ENCODE results near the gene ZNF780A. TPM values are rescaled to one million over a fixed set of nuclear protein-coding genes. Genes with fewer than 3 reads are reported as not detected.

ZNF780A gene
- 39.3 and 48.1 TPM in 2 replicates for polyA plus RNA-seq (2011; rRNA removed)
- polyA plus RNA-seq (2012; cell fraction: cytosol; rRNA removed): 18.2 and 22.6 TPM in 2 replicates
- 5.3 and 11.4 TPM in 2 replicates for polyA plus RNA-seq (2012; cell fraction: nucleus; rRNA removed)
- 32.8 to 37.9 TPM (median 35.4 TPM) in 3 replicates for polyA plus RNA-seq (2017; fragmentation: RNase III; extraction: RNeasy Plus Mini Kit Qiagen cat#74134 plus additional on column Dnase treatment)
- polyA minus RNA-seq (2011; rRNA and poly(A)+ RNA removed): 22.7 and 40.3 TPM in 2 replicates

GRCh38 chr19:40090241-40091204 lies at the start of gene ZNF780A:
Gene ZNF780A (minus strand): TSS chr19:40090943. CDS start chr19:40084753, 6,190 bp downstream.
- POLR2A ChIA-PET: interaction anchor here (0.6 to 1.5 kb wide), 10 partner anchors 25 to 277 kb away, joined by 3 to 8 read pairs (median 4); partner anchors contain the start of genes DYRK1B, MAP3K10, PSMC4 and ZNF546
- 2% methylated on average over 47 of the region's 47 CpGs for WGBS (ENCODE audit: missing lambda C conversion rate)
- Histone ChIP-seq H3K4me1 (peaks cover 6% of the 10 kb centered on the region; the same call in 2 of the 3 replicates), H3K9me3 (peaks cover 21% of the 10 kb centered on the region), H3K4me3 (peak within 1 kb of the TSS; percentile 67), H3K27ac (peak within 1 kb of the TSS; percentile 84 to 92), H3K4me2 (peak within 1 kb of the TSS; percentile 63)
- CTCF ChIA-PET: interaction anchor here (1.3 to 7.1 kb wide), 4 partner anchors 34 to 298 kb away, joined by 3 to 38 read pairs (median 5); partner anchors contain the start of genes PSMC4 and ZNF780B
- ATAC-seq (peak; percentile 96 to 98), DNase-seq (ENCODE audit: low read depth in 1 of 2, low spot score in 1 of 2) (peak; percentile 89 to 97), FAIRE-seq (peak; percentile 100)
- no peak for TF ChIP-seq RARB (CRISPR knock-in tag; IDR thresholded peaks at IDR 0.05)
- no peak for TF ChIP-seq CBX2 (IDR thresholded peaks at IDR 0.05; ENCODE audit: borderline replicate concordance, low read depth)
- TF ChIP-seq, protein P1, sequence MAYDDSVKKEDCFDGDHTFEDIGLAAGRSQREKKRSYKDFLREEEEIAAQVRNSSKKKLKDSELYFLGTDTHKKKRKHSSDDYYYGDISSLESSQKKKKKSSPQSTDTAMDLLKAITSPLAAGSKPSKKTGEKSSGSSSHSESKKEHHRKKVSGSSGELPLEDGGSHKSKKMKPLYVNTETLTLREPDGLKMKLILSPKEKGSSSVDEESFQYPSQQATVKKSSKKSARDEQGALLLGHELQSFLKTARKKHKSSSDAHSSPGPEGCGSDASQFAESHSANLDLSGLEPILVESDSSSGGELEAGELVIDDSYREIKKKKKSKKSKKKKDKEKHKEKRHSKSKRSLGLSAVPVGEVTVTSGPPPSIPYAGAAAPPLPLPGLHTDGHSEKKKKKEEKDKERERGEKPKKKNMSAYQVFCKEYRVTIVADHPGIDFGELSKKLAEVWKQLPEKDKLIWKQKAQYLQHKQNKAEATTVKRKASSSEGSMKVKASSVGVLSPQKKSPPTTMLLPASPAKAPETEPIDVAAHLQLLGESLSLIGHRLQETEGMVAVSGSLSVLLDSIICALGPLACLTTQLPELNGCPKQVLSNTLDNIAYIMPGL (CRISPR knock-in tag; IDR thresholded peaks at IDR 0.05; ENCODE audit: borderline replicate concordance): 0 out of 2 replicates have a peak, but pooled peaks have one; percentile 30
- TF ChIP-seq HOXB5 (CRISPR knock-in tag; IDR thresholded peaks at IDR 0.05): no peak
- TF ChIP-seq TFCP2L1 (CRISPR knock-in tag; IDR thresholded peaks at IDR 0.05): 0 out of 2 replicates have a peak, but pooled peaks have one; percentile 42
- no peak for TF ChIP-seq FOXS1 (CRISPR knock-in tag; IDR thresholded peaks at IDR 0.05)
- 0 out of 2 replicates have a peak, but pooled peaks have one; percentile 13 for TF ChIP-seq MAZ (IDR thresholded peaks at IDR 0.05; ENCODE audit: borderline replicate concordance, low read depth, low read length)
- TF ChIP-seq TP53 (CRISPR knock-in tag; IDR thresholded peaks at IDR 0.05): no peak
- TF ChIP-seq FOSL2 (IDR thresholded peaks at IDR 0.05): no peak
- TF ChIP-seq FOSL2 (CRISPR knock-in tag; IDR thresholded peaks at IDR 0.05): no peak
- no peak for TF ChIP-seq RAD21 (conservative IDR thresholded peaks at IDR 0.05 in 1 of 2, IDR thresholded peaks at IDR 0.05 in 1 of 2)
- no peak for TF ChIP-seq POLR2AphosphoS2 (conservative IDR thresholded peaks at IDR 0.05; ENCODE audit: low read length)
- no peak for TF ChIP-seq CHD2 (IDR thresholded peaks at IDR 0.05; ENCODE audit: low read length, partially characterized antibody)
- peak; percentile 23; the same call in 2 of the 3 replicates for TF ChIP-seq SMC3 (IDR thresholded peaks at IDR 0.05)
- TF ChIP-seq, protein P2, sequence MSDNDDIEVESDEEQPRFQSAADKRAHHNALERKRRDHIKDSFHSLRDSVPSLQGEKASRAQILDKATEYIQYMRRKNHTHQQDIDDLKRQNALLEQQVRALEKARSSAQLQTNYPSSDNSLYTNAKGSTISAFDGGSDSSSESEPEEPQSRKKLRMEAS (IDR thresholded peaks at IDR 0.05): peak; percentile 59
- TF ChIP-seq ZNF302 (CRISPR knock-in tag; IDR thresholded peaks at IDR 0.05): no peak
- TF ChIP-seq EP300 (IDR thresholded peaks at IDR 0.05): peak in 1 of 2 experiments; percentile 25; a peak in 1 of 5 replicates
- no peak for TF ChIP-seq EHF (CRISPR knock-in tag; IDR thresholded peaks at IDR 0.05)
- no peak for TF ChIP-seq SREBF2 (IDR thresholded peaks at IDR 0.05)
- no peak; the same call in 1 of the 2 replicates for TF ChIP-seq NFE2L2 (conservative IDR thresholded peaks at IDR 0.05; ENCODE audit: low read length)
- TF ChIP-seq BHLHE40 (IDR thresholded peaks at IDR 0.05; ENCODE audit: low read depth, low read length): 0 out of 2 replicates have a peak, but pooled peaks have one; percentile 17
- TF ChIP-seq PHF8 (IDR thresholded peaks at IDR 0.05; ENCODE audit: borderline replicate concordance, low read depth): peak; percentile 89; the same call in 1 of the 2 replicates
- TF ChIP-seq, protein P3, sequence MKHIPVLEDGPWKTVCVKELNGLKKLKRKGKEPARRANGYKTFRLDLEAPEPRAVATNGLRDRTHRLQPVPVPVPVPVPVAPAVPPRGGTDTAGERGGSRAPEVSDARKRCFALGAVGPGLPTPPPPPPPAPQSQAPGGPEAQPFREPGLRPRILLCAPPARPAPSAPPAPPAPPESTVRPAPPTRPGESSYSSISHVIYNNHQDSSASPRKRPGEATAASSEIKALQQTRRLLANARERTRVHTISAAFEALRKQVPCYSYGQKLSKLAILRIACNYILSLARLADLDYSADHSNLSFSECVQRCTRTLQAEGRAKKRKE (CRISPR knock-in tag; IDR thresholded peaks at IDR 0.05; ENCODE audit: low read depth): 0 out of 2 replicates have a peak, but pooled peaks have one; percentile 25
- no peak for TF ChIP-seq ZFP36 (IDR thresholded peaks at IDR 0.05; ENCODE audit: borderline replicate concordance, partially characterized antibody)
- TF ChIP-seq HES2 (IDR thresholded peaks at IDR 0.05): no peak
- TF ChIP-seq CHD4 (IDR thresholded peaks at IDR 0.05; ENCODE audit: borderline replicate concordance): no peak
- no peak for TF ChIP-seq REST (IDR thresholded peaks at IDR 0.05)
- peak; percentile 94 for TF ChIP-seq BCL3 (IDR thresholded peaks at IDR 0.05)
- TF ChIP-seq MYC (IDR thresholded peaks at IDR 0.05; ENCODE audit: borderline replicate concordance, low read length): no peak

Data from A549 (cell line).